Measurements from ENCODE around the gene KHDRBS2. TPM values are rescaled to one million over a fixed set of nuclear protein-coding genes. Genes with fewer than 3 reads are reported as not detected.

Gene KHDRBS2
- total RNA-seq, 1 donor from 2014 or later, result not detected

- H3K4me3 ChIP-seq (ENCODE audit: low read depth, low read length), result no peak overlapping the region
- no peak for TF ChIP-seq CTCF (conservative IDR thresholded peaks at IDR 0.05; ENCODE audit: low read depth, low read length)
- no peak for DNase-seq (ENCODE audit: low read depth)
These were observed 335.2 kb downstream of the KHDRBS2 start for GRCh38 chr6:61950811-61951210.

GRCh38 chr6:61949971-61950370 is 336.1 kb downstream of the KHDRBS2 start:
- TF ChIP-seq CTCF (conservative IDR thresholded peaks at IDR 0.05; ENCODE audit: low read depth, low read length), result no peak
- DNase-seq (ENCODE audit: low read depth), result no peak
- H3K4me3 ChIP-seq (ENCODE audit: low read depth, low read length), result no peak overlapping the region

GRCh38 chr6:61949161-61949560 is 336.9 kb downstream of the KHDRBS2 start:
- DNase-seq (ENCODE audit: low read depth), result no peak
- no peak overlapping the region for H3K4me3 ChIP-seq (ENCODE audit: low read depth, low read length)
- TF ChIP-seq CTCF (conservative IDR thresholded peaks at IDR 0.05; ENCODE audit: low read depth, low read length), result no peak

GRCh38 chr6:61947311-61947947 is 338.6 kb downstream of the KHDRBS2 start:
- H3K4me3 ChIP-seq (ENCODE audit: low read depth, low read length), result no peak overlapping the region
- TF ChIP-seq CTCF (conservative IDR thresholded peaks at IDR 0.05; ENCODE audit: low read depth, low read length), result no peak
- DNase-seq (ENCODE audit: low read depth), result no peak

GRCh38 chr6:61940919-61941318 is 345.1 kb downstream of the KHDRBS2 start:
- no peak for TF ChIP-seq CTCF (conservative IDR thresholded peaks at IDR 0.05; ENCODE audit: low read depth, low read length)

GRCh38 chr6:61935242-61935846 is 350.7 kb downstream of the KHDRBS2 start:
- H3K4me3 ChIP-seq (ENCODE audit: low read depth, low read length), result no peak overlapping the region
- TF ChIP-seq CTCF (conservative IDR thresholded peaks at IDR 0.05; ENCODE audit: low read depth, low read length), result no peak
- no peak for DNase-seq (ENCODE audit: low read depth)

More at GRCh38 chr6:61940919-61941318, 345.1 kb downstream of the KHDRBS2 start:
- no peak overlapping the region for H3K4me3 ChIP-seq (ENCODE audit: low read depth, low read length)
- no peak for DNase-seq (ENCODE audit: low read depth)

GRCh38 chr6:61909486-61909885 is 376.5 kb downstream of the KHDRBS2 start:
- DNase-seq (ENCODE audit: low read depth), result no peak
- H3K4me3 ChIP-seq (ENCODE audit: low read depth, low read length), result no peak overlapping the region
- no peak for TF ChIP-seq CTCF (conservative IDR thresholded peaks at IDR 0.05; ENCODE audit: low read depth, low read length)

Measured in epithelial cell of proximal tubule (primary cell).